Neural cell (in vitro differentiated cells): ENCODE measurements around the gene SNRPD1. TPM values are rescaled to one million over a fixed set of nuclear protein-coding genes. Genes with fewer than 3 reads are reported as not detected.

ENCODE experiments used
- H2AFZ ChIP-seq: fragments of 200-600, 300-800 bp; sonication (generic), shearing (Covaris generic); 2 replicates; pipeline ENCODE4 v1.6.0; 2014; ENCODE audit warnings: low read depth, mild to moderate bottlenecking, antibody characterized with exemption, low read length, moderate library complexity
- H3F3A ChIP-seq: fragments of 200-600 bp; shearing (Covaris generic); 2 replicates; pipeline ENCODE4 v1.6.1; 2016; ENCODE audit warnings: mild to moderate bottlenecking, moderate library complexity, mixed read lengths, antibody characterized with exemption, low read length; ENCODE audit not compliant: insufficient read depth, poor library complexity, severe bottlenecking
- H3K27ac ChIP-seq: fragments of 200-600, 300-800 bp; sonication (generic), shearing (Covaris generic); 2 replicates; pipeline ENCODE4 v1.5.1; 2014; ENCODE audit warnings: mild to moderate bottlenecking, low read length, moderate library complexity
- H3K27me3 ChIP-seq: fragments of 300-800, 200-600 bp; sonication (generic), shearing (Covaris generic); 2 replicates; pipeline ENCODE4 v1.6.0; 2014; ENCODE audit warnings: mild to moderate bottlenecking, low read depth, low read length, moderate library complexity; ENCODE audit not compliant: insufficient read depth
- H3K36me3 ChIP-seq: fragments of 300-800, 200-600 bp; sonication (generic), shearing (Covaris generic); 2 replicates; pipeline ENCODE4 v1.5.1; 2014; ENCODE audit warnings: mild to moderate bottlenecking, antibody characterized with exemption, low read length, moderate library complexity; ENCODE audit not compliant: insufficient read depth
- H3K4me2 ChIP-seq: fragments of 300-800, 200-600 bp; sonication (generic), shearing (Covaris generic); 2 replicates; pipeline ENCODE4 v1.6.0; 2014; ENCODE audit warnings: mild to moderate bottlenecking, low read length
- H3K4me3 ChIP-seq: fragments of 300-800, 200-600 bp; sonication (generic), shearing (Covaris generic); 2 replicates; pipeline ENCODE4 v1.5.1; 2014; ENCODE audit warnings: mild to moderate bottlenecking, low read length, moderate library complexity
- H3K79me2 ChIP-seq: fragments of 200-600 bp; shearing (Covaris generic); replicated peaks from 2 replicates; pipeline ENCODE4 v1.6.0; 2014; ENCODE audit warnings: mild to moderate bottlenecking, low read length, moderate library complexity; ENCODE audit not compliant: insufficient read depth
- H3K9ac ChIP-seq: fragments of 300-800, 200-600 bp; sonication (generic), shearing (Covaris generic); 2 replicates; pipeline ENCODE4 v1.6.1; 2016; ENCODE audit warnings: mild to moderate bottlenecking, low read length, mixed read lengths
- H3K9me2 ChIP-seq: fragments of 200-600 bp; shearing (Covaris generic); 2 replicates; pipeline ENCODE4 v1.6.1; 2016; ENCODE audit warnings: mild to moderate bottlenecking, low read length, mixed read lengths; ENCODE audit not compliant: insufficient read depth
- H3K9me3 ChIP-seq: fragments of 200-600, 300-800 bp; sonication (generic), shearing (Covaris generic); 2 replicates; pipeline ENCODE4 v1.6.1; 2016; ENCODE audit warnings: mild to moderate bottlenecking, mixed run types, low read length, moderate library complexity, mixed read lengths
- H4K20me1 ChIP-seq: fragments of 200-600 bp; shearing (Covaris generic); 2 replicates; pipeline ENCODE4 v1.6.1; 2016; ENCODE audit warnings: mild to moderate bottlenecking, mixed run types; ENCODE audit not compliant: insufficient read depth
- CTCF ChIP-seq: fragments of 450-650 bp; IDR thresholded peaks from 2 replicates; pipeline ENCODE4 v1.5.1; 2014; ENCODE audit warnings: antibody characterized with exemption, mild to moderate bottlenecking, moderate library complexity; ENCODE audit not compliant: poor library complexity, severe bottlenecking
- EP300 ChIP-seq: fragments of 450-650 bp; conservative IDR thresholded peaks from 2 replicates; pipeline ENCODE4 v1.6.1; 2014; ENCODE audit warnings: antibody characterized with exemption, mild to moderate bottlenecking, moderate library complexity; ENCODE audit not compliant: poor library complexity, severe bottlenecking
- EZH2 ChIP-seq: fragments of 200-600, 300-800 bp; shearing (Covaris generic), sonication (generic); IDR thresholded peaks from 2 replicates; pipeline ENCODE4 v1.6.1; 2014; ENCODE audit warnings: antibody characterized with exemption, low read length, borderline replicate concordance, mild to moderate bottlenecking; ENCODE audit not compliant: insufficient read depth, poor library complexity, severe bottlenecking
- MXI1 ChIP-seq: fragments of 450-650 bp; conservative IDR thresholded peaks from 2 replicates; pipeline ENCODE4 v1.6.1; 2014; ENCODE audit warnings: antibody characterized with exemption, mild to moderate bottlenecking; ENCODE audit not compliant: poor library complexity, severe bottlenecking
- POLR2AphosphoS5 ChIP-seq: IDR thresholded peaks from 2 replicates; pipeline ENCODE4 v1.6.1; 2012
- RAD21 ChIP-seq: fragments of 450-650 bp; conservative IDR thresholded peaks from 2 replicates; pipeline ENCODE4 v1.6.1; 2014; ENCODE audit warnings: antibody characterized with exemption, mild to moderate bottlenecking, moderate library complexity
- REST ChIP-seq: IDR thresholded peaks from 2 replicates; pipeline ENCODE4 v1.6.1; 2012; ENCODE audit warnings: borderline replicate concordance
- SMC3 ChIP-seq: fragments of 450-650 bp; conservative IDR thresholded peaks from 2 replicates; pipeline ENCODE4 v1.6.1; 2014; ENCODE audit warnings: antibody characterized with exemption, mild to moderate bottlenecking, moderate library complexity; ENCODE audit not compliant: poor library complexity
- TAF1 ChIP-seq: IDR thresholded peaks from 2 replicates; pipeline ENCODE4 v1.6.1; 2012; ENCODE audit warnings: low read depth
- polyA plus RNA-seq: library from polyadenylated mRNA; depleted of rRNA; stranded (reverse); fragments of >200 nt; gene quantifications from 2 replicates; pipeline ENCODE4 v1.2.3, GENCODE V29; 2014

Gene SNRPD1
- polyA plus RNA-seq, 1 donor from 2014 or later: 68.2 TPM

GRCh38 chr18:21593540-21594257 lies 18.4 kb upstream of the SNRPD1 start:
- Histone ChIP-seq H3K9me3 (no peaks in the 10 kb centered on the region), H3K27me3 (no peaks in the 10 kb centered on the region), H3K4me3 (no peak overlapping the region), H2AFZ (no peak overlapping the region), H3K4me2 (no peak overlapping the region), H3F3A (no peaks in the 10 kb centered on the region), H3K36me3 (peaks cover 5% of the 10 kb centered on the region), H3K9me2 (no peaks in the 10 kb centered on the region), H3K27ac (no peak overlapping the region), H4K20me1 (no peaks in the 10 kb centered on the region), H3K9ac (no peak overlapping the region), H3K79me2 (peaks cover 48% of the 10 kb centered on the region)
- TF ChIP-seq TAF1 (no peak), SMC3 (no peak), CTCF (no peak), MXI1 (no peak), POLR2AphosphoS5 (no peak), EZH2 (no peak), REST (no peak), EP300 (no peak), RAD21 (no peak)

- Histone ChIP-seq H3K4me3 (peak overlapping the region; percentile 19), H3K9me2 (no peaks in the 10 kb centered on the region), H3K36me3 (peaks cover 5% of the 10 kb centered on the region), H4K20me1 (no peaks in the 10 kb centered on the region), H3K9ac (no peak overlapping the region), H2AFZ (no peak overlapping the region), H3K27me3 (no peaks in the 10 kb centered on the region), H3K9me3 (no peaks in the 10 kb centered on the region), H3K79me2 (peaks cover 52% of the 10 kb centered on the region), H3K27ac (no peak overlapping the region), H3F3A (peaks cover 5% of the 10 kb centered on the region), H3K4me2 (peak overlapping the region; percentile 15)
- TF ChIP-seq REST: no peak
- TF ChIP-seq RAD21: no peak
- no peak for TF ChIP-seq CTCF
- no peak for TF ChIP-seq TAF1
- no peak for TF ChIP-seq EZH2
- TF ChIP-seq SMC3: no peak
These were observed 14.5 kb upstream of the SNRPD1 start for GRCh38 chr18:21597620-21598019.
